ENCODE data around the gene RPL27. TPM values are rescaled to one million over a fixed set of nuclear protein-coding genes. Genes with fewer than 3 reads are reported as not detected.

The RPL27 gene
- total and polyA plus RNA-seq, 2 of the 13 experiments (the other 11 are each of a cell fraction or from before 2014, with no cell fraction given) = 1,585 to 5,840 TPM

DNA sequence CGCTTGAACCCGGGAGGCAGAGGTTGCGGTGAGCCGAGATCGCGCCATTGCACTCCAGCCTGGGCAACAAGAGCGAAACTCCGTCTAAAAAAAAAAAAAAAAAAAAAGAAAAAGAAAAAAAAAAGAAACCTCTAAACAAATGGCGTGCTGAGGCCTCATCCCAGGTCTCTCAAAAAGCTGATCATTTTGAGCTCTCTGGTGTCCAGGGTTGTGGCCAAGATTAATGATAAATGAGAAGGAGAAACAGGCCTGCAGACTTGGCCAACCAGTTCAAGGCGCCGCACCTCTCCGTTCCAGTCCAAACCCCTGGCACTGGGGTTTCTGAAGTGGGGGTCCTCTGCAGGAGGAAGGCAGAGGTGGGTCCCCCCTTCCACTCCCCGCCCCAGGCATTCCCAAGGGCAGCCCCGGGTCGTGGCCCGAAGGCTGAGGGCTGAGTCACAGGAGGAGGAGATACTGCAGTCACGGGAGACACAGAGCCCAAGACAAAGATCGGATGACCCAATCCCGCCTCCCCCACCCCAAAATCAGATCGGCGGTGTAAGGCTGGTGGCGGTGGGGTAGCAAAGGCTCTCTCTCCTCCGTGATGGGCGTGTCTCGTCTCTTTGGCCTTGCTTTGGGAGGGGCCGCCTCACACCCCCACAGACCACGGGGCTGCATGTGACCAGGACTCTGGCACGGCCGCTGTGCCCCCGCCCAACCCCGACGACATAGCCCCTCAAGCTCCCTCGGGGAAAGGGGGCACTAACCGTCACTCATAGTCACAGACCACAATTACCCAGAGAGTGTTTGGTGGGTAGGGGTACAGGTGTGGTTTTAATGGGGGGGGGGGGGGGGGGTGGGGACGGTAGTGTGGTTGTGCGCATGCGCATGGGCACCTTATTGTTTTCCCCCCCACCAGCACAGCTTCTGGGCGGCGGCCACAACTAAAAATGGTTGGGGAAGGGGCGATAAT, 22.8 kb downstream of the RPL27 start:
- Histone ChIP-seq H2AFZ (ENCODE audit: low read length) (no peak overlapping the region), H4K20me1 (ENCODE audit: insufficient read depth, low read length) (no peaks in the 10 kb centered on the region), H3K4me2 (ENCODE audit: low read depth, low read length) (peak overlapping the region; percentile 80), H3K4me3 (replicated peaks in 1 of 3; ENCODE audit: insufficient read depth in 1 of 3, low read depth in 2 of 3, low read length in 3 of 3) (peak overlapping the region; percentile 96 to 100 (median 100)), H3K9me3 (ENCODE audit: low read length) (no peaks in the 10 kb centered on the region), H3K36me3 (replicated peaks in 1 of 2; ENCODE audit: control insufficient read depth in 1 of 2, insufficient read depth in 2 of 2, low read length in 2 of 2) (peaks cover 15 to 36% of the 10 kb centered on the region in 2 experiments), H3K27me3 (ENCODE audit: control insufficient read depth in 1 of 2, insufficient read depth in 2 of 2, low read length in 2 of 2) (no peaks in the 10 kb centered on the region; a peak in 1 of 5 replicates), H3K4me1 (ENCODE audit: insufficient read depth, low read length) (peaks cover 44% of the 10 kb centered on the region), H3K27ac (ENCODE audit: extremely low read length, insufficient read depth, low read length) (peak overlapping the region; percentile 70), H3K79me2 (ENCODE audit: insufficient read depth, low read length) (peaks cover 26% of the 10 kb centered on the region), H3K9ac (ENCODE audit: insufficient read depth, low read depth, low read length) (peak overlapping the region; percentile 94)
- intact Hi-C loops (cut with micrococcal nuclease; ENCODE audit: unreplicated experiment) = loop anchor here (1.0 to 5.0 kb wide), 3 partner anchors 11 to 311 kb away; partner anchors contain the start of gene TMEM106A
- BruUV-seq (replicated peaks) = TSS peak; percentile 42
- WGBS (ENCODE audit: low lambda C conversion rate) = 31% methylated on average over 32 of the region's 40 CpGs
- peak; percentile 63 for DNase-seq (ENCODE audit: low spot score)
- no peak for FAIRE-seq
- in situ Hi-C loops (cut with HindIII; ENCODE audit: extremely low pct_ligation_motif_present, low pct_unique_long_range_greater_than_20kb) = no loop called here
- peak; percentile 42 for ATAC-seq
- ChIA-PET POLR2A (interaction anchor here (0.6 to 4.5 kb wide), 12 partner anchors 10 to 295 kb away, joined by 3 to 55 read pairs (median 9); partner anchors contain the start of genes NBR1, RPL27 and TMEM106A), CTCF (ENCODE audit: low intra/inter-chr PET ratio, low total read pairs) (no interaction called here)
- TF ChIP-seq BORCS8-MEF2B (CRISPR knock-in tag; IDR thresholded peaks at IDR 0.05) = no peak
- no peak for TF ChIP-seq ZNF34 (CRISPR knock-in tag; IDR thresholded peaks at IDR 0.05; ENCODE audit: borderline replicate concordance)
- TF ChIP-seq SRSF1 (optimal IDR thresholded peaks at IDR 0.05; ENCODE audit: low read depth, low read length) = peak; percentile 97
- no peak for TF ChIP-seq ATAD3A (CRISPR knock-in tag; IDR thresholded peaks at IDR 0.05)
- TF ChIP-seq PHF8 (CRISPR knock-in tag; IDR thresholded peaks at IDR 0.05) = peak; percentile 42
- peak; percentile 50 for TF ChIP-seq HNRNPH1 (optimal IDR thresholded peaks at IDR 0.05; ENCODE audit: low read depth, low read length)
- peak; percentile 85; the same call in 1 of the 2 replicates for TF ChIP-seq ZNF30 (CRISPR knock-in tag; IDR thresholded peaks at IDR 0.05)
- TF ChIP-seq, protein P1, sequence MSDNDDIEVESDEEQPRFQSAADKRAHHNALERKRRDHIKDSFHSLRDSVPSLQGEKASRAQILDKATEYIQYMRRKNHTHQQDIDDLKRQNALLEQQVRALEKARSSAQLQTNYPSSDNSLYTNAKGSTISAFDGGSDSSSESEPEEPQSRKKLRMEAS (IDR thresholded peaks at IDR 0.05) = peak; percentile 64
- TF ChIP-seq, protein P2, sequence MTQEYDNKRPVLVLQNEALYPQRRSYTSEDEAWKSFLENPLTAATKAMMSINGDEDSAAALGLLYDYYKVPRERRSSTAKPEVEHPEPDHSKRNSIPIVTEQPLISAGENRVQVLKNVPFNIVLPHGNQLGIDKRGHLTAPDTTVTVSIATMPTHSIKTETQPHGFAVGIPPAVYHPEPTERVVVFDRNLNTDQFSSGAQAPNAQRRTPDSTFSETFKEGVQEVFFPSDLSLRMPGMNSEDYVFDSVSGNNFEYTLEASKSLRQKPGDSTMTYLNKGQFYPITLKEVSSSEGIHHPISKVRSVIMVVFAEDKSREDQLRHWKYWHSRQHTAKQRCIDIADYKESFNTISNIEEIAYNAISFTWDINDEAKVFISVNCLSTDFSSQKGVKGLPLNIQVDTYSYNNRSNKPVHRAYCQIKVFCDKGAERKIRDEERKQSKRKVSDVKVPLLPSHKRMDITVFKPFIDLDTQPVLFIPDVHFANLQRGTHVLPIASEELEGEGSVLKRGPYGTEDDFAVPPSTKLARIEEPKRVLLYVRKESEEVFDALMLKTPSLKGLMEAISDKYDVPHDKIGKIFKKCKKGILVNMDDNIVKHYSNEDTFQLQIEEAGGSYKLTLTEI (CRISPR knock-in tag; conservative IDR thresholded peaks at IDR 0.05) = no peak
- no peak for TF ChIP-seq ATM (IDR thresholded peaks at IDR 0.05; ENCODE audit: borderline replicate concordance)
- no peak for TF ChIP-seq NONO (IDR thresholded peaks at IDR 0.05)
- no peak for TF ChIP-seq NONO (CRISPR knock-in tag; conservative IDR thresholded peaks at IDR 0.05)
- TF ChIP-seq HNRNPK (IDR thresholded peaks at IDR 0.05; ENCODE audit: low read depth, low read length, poor library complexity, severe bottlenecking) = no peak
- TF ChIP-seq, protein P3, sequence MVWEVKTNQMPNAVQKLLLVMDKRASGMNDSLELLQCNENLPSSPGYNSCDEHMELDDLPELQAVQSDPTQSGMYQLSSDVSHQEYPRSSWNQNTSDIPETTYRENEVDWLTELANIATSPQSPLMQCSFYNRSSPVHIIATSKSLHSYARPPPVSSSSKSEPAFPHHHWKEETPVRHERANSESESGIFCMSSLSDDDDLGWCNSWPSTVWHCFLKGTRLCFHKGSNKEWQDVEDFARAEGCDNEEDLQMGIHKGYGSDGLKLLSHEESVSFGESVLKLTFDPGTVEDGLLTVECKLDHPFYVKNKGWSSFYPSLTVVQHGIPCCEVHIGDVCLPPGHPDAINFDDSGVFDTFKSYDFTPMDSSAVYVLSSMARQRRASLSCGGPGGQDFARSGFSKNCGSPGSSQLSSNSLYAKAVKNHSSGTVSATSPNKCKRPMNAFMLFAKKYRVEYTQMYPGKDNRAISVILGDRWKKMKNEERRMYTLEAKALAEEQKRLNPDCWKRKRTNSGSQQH (CRISPR knock-in tag; IDR thresholded peaks at IDR 0.05; ENCODE audit: low read depth) = no peak
- TF ChIP-seq, protein P4, sequence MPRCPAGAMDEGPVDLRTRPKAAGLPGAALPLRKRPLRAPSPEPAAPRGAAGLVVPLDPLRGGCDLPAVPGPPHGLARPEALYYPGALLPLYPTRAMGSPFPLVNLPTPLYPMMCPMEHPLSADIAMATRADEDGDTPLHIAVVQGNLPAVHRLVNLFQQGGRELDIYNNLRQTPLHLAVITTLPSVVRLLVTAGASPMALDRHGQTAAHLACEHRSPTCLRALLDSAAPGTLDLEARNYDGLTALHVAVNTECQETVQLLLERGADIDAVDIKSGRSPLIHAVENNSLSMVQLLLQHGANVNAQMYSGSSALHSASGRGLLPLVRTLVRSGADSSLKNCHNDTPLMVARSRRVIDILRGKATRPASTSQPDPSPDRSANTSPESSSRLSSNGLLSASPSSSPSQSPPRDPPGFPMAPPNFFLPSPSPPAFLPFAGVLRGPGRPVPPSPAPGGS (CRISPR knock-in tag; IDR thresholded peaks at IDR 0.05) = no peak
- no peak for TF ChIP-seq EZH2 (conservative IDR thresholded peaks at IDR 0.05; ENCODE audit: low read depth, low read length)
- no peak for TF ChIP-seq ZNF577 (CRISPR knock-in tag; IDR thresholded peaks at IDR 0.05; ENCODE audit: borderline replicate concordance, low read depth)
- TF ChIP-seq HMG20B (CRISPR knock-in tag; conservative IDR thresholded peaks at IDR 0.05) = no peak

Data from HepG2 (cell line).